Measurements from ENCODE around the gene SEC24D.

SEC24D gene

GRCh38 chr4:118745357-118745756 is 90.6 kb downstream of the SEC24D start:
- no peak for DNase-seq

DNA sequence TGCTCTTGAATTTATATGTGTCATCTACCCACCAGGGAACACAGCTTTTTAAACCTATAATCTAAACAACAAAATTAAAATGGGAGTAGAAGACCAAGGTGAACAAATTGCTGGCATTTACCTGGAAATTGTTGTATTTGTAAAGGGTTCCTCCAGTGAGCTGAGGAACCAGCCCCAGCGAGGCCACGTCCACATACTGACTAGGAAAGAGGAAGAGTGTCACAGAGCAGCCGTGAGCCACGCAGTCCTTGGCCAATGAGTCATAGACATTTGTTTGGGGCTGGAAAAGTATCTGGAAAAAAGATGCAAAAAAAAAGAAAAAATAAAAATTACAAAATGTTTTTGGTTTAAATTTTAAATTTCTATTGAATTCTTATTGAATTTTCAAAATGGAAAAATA is 92.1 kb downstream of the SEC24D start:
- no peak for DNase-seq

DNA sequence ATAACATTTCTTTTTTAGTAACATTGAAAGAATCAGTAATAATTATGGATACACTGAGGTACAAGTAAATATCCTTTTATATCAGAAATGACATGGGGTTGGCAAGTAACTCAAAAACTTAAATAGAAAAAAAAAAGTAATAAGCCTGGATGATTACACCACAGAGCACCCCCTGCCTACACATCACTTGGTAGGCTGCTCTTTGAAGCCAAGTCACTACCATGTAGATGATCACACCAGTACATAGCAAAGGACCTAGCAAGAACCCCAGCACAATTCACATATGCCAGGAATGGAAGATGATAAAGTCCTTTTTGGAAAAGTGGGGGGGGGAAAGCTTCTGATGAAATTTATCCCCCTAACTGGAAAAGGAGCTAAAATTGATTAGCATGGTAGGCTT is 93.9 kb downstream of the SEC24D start:
- DNase-seq = no peak

- no peak for DNase-seq
Observed at GRCh38 chr4:118741301-118741855, 94.5 kb downstream of the SEC24D start.

- DNase-seq = no peak
Observed at GRCh38 chr4:118740869-118741268, 95.1 kb downstream of the SEC24D start.

DNA sequence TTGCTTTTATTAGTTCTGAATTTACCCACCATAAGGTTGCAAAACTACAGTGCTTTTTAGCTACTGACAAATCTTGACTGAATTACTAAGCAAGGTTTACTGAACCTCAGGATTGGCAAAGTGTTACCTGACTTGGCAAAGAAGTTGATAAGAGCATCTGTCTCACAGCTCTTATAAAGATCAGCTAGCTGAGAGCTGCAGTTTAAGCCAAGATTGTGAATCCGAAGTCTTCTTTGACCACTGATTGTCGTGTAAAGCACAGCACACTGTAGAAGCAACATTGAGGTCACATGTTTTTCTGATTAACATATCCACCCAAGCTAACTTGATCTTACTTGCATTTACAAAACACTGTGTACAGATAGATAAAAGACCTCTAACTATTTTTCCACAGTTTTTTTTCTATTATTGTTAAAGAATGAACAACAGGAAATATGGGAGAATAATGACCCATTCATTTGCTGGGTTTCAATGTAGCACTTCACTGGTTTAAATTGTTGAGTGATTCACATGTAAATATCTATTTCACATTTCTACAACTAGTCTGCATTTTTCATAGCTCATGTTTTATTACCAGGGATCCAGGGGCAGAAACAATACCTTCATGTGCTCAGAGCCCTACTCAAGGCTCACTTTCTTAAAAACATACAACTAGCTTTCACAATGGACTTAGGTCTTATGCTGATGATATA is 96.8 kb downstream of the SEC24D start:
- DNase-seq = no peak

DNA sequence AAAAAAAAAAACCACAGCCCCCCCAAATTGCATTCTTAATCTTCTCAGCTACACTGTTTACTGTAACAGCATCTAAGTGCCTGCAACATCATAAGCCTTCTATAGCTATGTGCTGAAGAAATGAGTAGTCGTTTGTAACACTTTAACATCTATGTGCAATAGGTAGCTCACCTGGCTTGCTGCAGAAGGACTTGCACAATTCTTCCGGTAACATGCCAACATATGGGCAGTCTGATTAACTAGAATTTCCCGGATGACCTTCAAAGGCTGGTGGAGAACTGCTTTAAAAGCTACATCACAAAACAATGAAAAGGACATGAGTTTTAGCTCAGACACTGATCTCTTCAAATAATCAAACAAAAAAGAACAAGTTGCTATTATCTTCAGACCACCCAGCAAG is 97.8 kb downstream of the SEC24D start:
- DNase-seq = no peak

DNA sequence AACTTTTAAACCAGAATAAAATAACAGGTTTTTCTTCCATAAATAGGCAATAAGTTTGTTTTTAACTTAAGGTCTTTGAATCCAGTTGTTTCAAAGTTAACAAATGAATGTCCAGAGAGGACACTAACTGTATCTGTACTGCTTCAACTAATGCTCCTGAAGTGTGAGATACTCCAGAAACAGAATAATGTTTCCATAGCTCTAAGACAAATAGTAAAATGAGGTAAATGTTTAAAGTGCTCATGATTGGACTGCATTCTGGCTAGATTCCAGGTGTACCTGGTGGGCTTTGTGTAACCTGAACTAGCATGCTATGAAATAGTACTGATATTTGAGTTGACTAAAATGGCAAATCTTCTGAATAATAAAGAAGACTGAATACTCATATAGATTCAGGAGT is 99.0 kb downstream of the SEC24D start:
- no peak for DNase-seq

GRCh38 chr4:118734491-118735205 is 101.3 kb downstream of the SEC24D start:
- no peak for DNase-seq

DNA sequence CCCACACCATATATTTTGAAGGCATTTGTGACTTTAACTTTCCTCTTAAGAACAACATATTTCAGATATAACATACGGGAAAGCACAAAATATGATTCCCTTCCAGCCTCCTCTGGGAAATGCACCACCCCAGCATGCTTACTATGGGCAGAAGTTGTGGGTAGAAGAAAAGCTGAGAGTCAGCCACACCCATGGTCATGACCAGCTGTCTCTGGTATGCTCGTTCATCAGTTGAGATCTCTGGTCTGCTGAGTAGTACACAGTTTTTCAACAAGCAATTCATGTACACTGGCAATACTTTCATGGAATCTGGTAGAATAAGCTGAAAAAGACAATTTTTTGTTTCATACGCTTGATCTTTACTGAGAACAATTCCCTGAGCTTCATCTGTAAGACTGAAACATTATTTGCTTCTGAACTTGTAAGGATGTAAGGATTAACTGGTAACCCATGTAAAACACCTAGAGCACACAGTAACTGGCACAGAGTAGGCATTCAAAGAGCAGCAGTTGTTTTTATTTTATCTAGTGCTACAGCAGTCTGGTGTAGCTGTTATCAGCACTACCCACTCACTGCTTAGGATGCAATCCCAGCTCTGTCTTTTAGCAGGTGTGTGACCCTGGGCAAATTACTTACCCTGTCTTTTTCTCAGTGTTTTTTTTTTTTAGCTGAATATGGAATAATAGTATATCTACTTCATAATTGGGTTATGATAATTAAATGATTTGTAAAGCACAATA is 103.2 kb downstream of the SEC24D start:
- DNase-seq = no peak

DNA sequence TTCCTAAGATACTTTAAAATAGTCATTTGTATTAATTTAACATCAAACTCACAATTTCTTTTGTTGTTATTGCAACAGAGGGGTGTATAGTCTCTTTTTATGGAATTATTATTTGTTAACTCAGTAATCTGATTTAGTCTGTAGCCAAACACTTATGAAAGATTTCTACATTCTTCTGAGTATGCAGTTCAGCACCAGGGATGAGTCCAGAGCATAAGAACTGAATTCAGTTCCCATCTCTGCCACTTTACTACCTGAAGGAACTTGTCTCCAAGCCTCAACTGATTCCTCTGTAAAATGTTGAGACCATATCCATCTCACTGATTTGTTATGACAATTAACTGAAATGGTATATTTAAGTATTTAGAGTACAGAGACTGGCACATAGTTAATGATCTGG is 105.2 kb downstream of the SEC24D start:
- no peak for DNase-seq

- DNase-seq = no peak
Observed at GRCh38 chr4:118729287-118730286, 106.3 kb downstream of the SEC24D start.

DNA sequence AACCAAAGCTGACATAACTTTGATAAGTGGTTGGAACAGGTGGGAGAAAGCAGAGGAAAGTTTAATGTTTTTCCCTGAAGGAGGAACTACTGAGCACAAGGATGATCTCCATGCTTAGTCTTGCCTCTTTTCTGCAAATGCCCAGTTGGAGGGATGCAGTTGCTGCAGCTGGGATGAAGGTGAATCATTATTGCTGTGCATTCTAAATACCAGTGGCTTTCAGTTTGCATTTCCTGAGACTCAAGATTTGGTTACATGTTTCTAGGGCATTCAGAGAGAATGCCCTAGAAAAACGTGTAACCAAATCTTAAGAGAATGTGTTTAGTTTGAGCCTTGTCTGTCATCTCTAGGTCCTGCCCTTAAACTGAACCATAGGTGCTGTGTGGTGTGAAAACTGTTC is 108.6 kb downstream of the SEC24D start:
- no peak for DNase-seq

DNA sequence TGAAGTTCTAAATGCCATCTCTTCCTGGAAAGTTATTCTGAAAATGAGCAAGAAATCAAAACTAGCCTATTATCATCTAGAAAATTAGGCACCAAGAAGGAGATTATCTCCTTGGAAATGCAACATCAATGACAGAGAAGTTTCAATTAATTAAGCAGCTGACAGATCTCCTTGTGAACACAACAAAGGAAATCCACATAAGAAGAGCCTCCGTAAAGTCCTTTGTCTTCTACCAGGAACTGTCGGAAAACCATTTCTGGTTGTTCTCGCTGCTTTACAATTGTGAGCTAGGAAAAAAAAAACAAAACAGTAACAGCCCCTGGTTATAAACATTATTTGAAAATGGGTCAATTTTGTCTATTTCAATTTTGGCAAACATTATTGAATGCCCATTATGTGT is 112.6 kb downstream of the SEC24D start:
- no peak for DNase-seq

DNA sequence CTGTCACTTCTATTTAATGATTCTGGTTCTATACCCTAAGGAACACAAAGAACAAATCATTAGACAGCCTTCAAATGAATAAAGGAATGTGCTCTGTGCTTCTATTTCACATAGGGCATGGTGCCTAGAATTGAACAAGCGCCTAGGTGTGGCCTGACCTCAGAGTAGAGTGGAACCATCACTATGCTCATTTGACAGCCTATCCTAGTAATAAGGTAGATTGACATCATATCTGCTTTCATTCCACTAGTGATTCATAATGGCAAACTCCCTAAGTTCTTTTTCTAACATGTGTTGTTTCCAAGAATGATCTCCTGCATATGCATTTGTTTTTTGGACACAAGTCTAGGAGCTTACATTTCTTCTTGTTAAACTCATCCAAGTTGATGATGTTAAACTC is 114.2 kb downstream of the SEC24D start:
- DNase-seq = no peak

- DNase-seq = no peak
Observed at GRCh38 chr4:118718511-118719170, 117.3 kb downstream of the SEC24D start.

GRCh38 chr4:118716304-118716703 is 119.6 kb downstream of the SEC24D start:
- no peak for DNase-seq

GRCh38 chr4:118714682-118715081 is 121.2 kb downstream of the SEC24D start:
- DNase-seq = no peak

GRCh38 chr4:118712872-118713271 is 123.1 kb downstream of the SEC24D start:
- no peak for DNase-seq

GRCh38 chr4:118711052-118711451 is 124.9 kb downstream of the SEC24D start:
- no peak for DNase-seq

DNA sequence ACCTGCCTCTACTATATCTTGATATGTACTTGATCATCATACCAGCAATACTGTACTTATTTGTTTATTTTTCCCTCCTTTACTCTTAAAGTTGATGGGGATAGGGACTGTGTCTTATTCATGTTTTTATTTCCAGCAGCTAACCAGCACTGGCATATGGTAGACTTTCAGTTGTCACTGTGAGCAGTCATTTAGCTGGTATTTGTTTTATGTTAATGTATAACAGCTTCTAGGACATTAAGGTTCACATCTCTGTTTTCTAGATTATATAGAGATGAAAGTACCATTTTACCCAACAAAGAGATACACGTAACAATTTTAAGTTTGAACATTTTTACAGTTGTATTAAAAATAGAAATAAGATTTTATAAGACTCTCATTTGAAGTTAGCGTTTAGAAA is 132.8 kb downstream of the SEC24D start:
- no peak for DNase-seq
